ENCODE data around the gene ALDH7A1.

The ALDH7A1 gene

DNA sequence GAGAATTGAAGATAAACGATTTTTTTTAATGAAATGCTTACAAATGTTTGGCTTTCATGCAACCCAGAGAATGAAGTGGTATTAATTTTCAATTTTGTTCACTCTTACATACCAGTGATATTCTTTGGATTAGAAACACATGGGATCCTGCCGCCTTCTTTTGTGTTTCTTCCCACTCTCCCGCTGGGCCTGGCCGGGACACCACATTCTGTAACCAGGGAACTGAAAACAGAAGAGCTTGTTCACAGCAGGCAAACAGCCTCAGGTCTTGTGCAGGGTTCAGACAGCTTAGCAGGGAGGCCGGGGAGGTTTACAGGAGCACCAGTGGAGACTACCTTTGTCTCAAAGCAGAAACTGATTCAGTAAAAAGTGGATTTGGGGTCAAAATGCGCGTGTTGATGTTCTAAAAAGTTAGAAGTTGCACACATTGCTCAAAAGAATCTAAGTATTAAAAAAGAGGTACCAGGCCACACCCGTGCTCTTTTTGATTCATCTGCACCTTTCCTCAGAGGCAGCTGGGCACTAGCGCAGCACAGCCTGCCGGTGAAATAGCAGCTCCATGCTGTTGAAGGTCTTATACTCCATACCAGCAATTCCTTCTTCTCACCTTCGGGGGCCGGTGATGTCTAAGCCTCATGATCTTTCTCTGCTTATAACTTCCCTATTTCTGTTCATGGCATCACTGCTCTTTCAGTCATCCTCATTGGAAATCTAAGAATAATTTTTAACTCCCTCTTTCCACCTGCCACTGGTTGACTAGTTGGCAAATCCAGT is 104.7 kb downstream of the ALDH7A1 start:
- no peak overlapping the region for H3K4me3 Mint-ChIP-seq
- H3K36me3 Mint-ChIP-seq (ENCODE audit: low read depth), result peaks cover 61% of the 10 kb centered on the region
- H3K27ac Mint-ChIP-seq, result no peak overlapping the region

GRCh38 chr5:126488443-126489065 is 106.5 kb downstream of the ALDH7A1 start:
- H3K27ac Mint-ChIP-seq, result no peak overlapping the region
- no peaks in the 10 kb centered on the region for H3K9me3 Mint-ChIP-seq
- no peaks in the 10 kb centered on the region for H3K4me1 Mint-ChIP-seq (ENCODE audit: low read depth)
- peaks cover 66% of the 10 kb centered on the region for H3K36me3 Mint-ChIP-seq (ENCODE audit: low read depth)
- no peaks in the 10 kb centered on the region for H3K27me3 Mint-ChIP-seq
- no peak overlapping the region for H3K4me3 Mint-ChIP-seq

More for the DNA sequence above, 104.7 kb downstream of the ALDH7A1 start:
- no peaks in the 10 kb centered on the region for H3K9me3 Mint-ChIP-seq
- H3K27me3 Mint-ChIP-seq, result no peaks in the 10 kb centered on the region
- H3K4me1 Mint-ChIP-seq (ENCODE audit: low read depth), result no peaks in the 10 kb centered on the region

DNA sequence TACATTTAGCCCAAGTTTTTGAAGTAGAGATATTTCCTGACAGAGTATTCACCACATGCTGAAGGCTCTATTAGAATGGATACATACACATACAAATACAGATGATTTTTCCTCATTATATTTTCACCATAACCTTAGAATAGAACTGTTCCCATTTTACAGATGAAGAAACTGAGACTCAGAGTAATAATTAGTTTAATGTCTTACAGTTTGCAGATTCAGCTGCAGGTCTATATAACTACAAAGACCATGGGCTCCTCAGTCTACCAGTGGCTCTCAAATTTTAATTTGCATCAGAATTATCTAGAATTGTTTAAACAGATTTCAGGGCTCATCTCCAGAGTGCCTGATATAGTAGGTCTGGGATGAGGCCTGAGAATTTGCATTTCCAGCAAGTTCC is 107.4 kb downstream of the ALDH7A1 start:
- no peaks in the 10 kb centered on the region for H3K4me1 Mint-ChIP-seq (ENCODE audit: low read depth)
- H3K27me3 Mint-ChIP-seq, result no peaks in the 10 kb centered on the region
- H3K9me3 Mint-ChIP-seq, result no peaks in the 10 kb centered on the region
- peaks cover 68% of the 10 kb centered on the region for H3K36me3 Mint-ChIP-seq (ENCODE audit: low read depth)
- no peak overlapping the region for H3K27ac Mint-ChIP-seq
- H3K4me3 Mint-ChIP-seq, result no peak overlapping the region

DNA sequence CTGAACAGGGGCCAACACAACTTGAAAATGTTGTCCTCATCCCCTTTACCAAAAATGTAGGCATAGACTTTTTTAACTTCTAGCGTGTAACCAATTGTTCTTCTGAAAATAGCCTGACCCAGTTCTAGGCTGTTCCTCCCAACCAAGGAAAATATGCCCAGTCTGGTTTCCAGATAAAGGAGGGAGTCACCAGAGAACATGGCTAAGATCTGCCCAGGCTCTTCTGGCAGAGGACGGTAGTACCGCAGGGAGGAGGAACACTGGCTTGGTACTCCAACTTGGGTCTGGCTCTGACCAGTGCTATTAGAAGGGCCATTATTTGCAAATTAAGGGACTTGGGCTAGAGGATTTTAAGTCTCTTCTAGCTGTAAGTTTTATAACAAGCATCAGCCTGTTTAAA is 108.7 kb downstream of the ALDH7A1 start:
- Mint-ChIP-seq H3K4me1 (ENCODE audit: low read depth) (no peaks in the 10 kb centered on the region), H3K27me3 (no peaks in the 10 kb centered on the region), H3K27ac (no peak overlapping the region), H3K4me3 (no peak overlapping the region), H3K36me3 (ENCODE audit: low read depth) (peaks cover 66% of the 10 kb centered on the region), H3K9me3 (no peaks in the 10 kb centered on the region)

DNA sequence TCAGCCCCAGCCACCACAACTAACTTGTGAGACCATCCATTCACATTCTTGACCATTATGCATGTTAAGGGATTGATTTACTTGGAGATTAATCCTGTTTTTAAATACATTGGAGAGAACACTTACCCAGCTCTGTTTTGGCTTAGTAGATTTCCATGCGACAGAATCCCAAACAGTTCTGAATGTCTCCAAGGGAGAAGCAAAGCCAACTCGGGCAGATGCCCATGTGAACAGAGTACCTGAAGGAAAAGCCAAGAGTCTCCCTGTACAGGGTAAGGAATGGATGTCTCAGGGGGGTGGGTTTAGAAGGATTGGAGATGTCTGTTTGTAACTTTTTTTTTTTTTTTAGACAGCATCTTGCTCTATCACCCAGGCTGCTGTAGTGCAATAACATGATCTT is 110.8 kb downstream of the ALDH7A1 start:
- peaks cover 58% of the 10 kb centered on the region for H3K36me3 Mint-ChIP-seq (ENCODE audit: low read depth)
- H3K4me1 Mint-ChIP-seq (ENCODE audit: low read depth), result no peaks in the 10 kb centered on the region
- no peaks in the 10 kb centered on the region for H3K9me3 Mint-ChIP-seq
- no peak overlapping the region for H3K27ac Mint-ChIP-seq
- H3K4me3 Mint-ChIP-seq, result no peak overlapping the region
- no peaks in the 10 kb centered on the region for H3K27me3 Mint-ChIP-seq

- H3K27ac Mint-ChIP-seq, result no peak overlapping the region
- H3K4me1 Mint-ChIP-seq (ENCODE audit: low read depth), result no peaks in the 10 kb centered on the region
- H3K27me3 Mint-ChIP-seq, result no peaks in the 10 kb centered on the region
- peaks cover 55% of the 10 kb centered on the region for H3K36me3 Mint-ChIP-seq (ENCODE audit: low read depth)
- H3K4me3 Mint-ChIP-seq, result no peak overlapping the region
- H3K9me3 Mint-ChIP-seq, result no peaks in the 10 kb centered on the region
These were observed 111.9 kb downstream of the ALDH7A1 start for GRCh38 chr5:126483156-126483555.

DNA sequence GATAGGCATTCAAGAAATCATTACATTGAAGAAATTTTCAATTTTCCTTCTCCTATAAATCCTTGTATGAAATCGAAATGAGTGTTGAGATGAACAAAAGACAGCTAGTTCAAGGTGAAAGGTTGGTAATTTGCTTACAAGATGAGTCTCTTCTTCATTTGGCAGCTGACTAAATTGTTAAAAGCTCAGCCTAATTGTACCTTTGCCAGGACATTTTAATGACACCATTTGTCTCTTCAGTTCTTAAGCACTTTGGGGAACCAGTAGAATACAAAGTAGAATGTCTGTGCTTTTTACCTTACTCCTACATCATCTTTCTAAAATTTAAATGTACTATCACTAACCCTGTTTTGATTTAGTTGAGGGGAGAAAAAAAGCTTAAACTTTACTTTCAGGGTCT is 112.4 kb downstream of the ALDH7A1 start:
- Mint-ChIP-seq H3K4me1 (ENCODE audit: low read depth) (no peaks in the 10 kb centered on the region), H3K27me3 (no peaks in the 10 kb centered on the region), H3K27ac (no peak overlapping the region), H3K9me3 (no peaks in the 10 kb centered on the region), H3K36me3 (ENCODE audit: low read depth) (peaks cover 52% of the 10 kb centered on the region), H3K4me3 (no peak overlapping the region)

- H3K4me1 Mint-ChIP-seq (ENCODE audit: low read depth), result no peaks in the 10 kb centered on the region
- H3K27me3 Mint-ChIP-seq, result no peaks in the 10 kb centered on the region
- H3K36me3 Mint-ChIP-seq (ENCODE audit: low read depth), result peaks cover 54% of the 10 kb centered on the region
- no peaks in the 10 kb centered on the region for H3K9me3 Mint-ChIP-seq
- no peak overlapping the region for H3K4me3 Mint-ChIP-seq
- no peak overlapping the region for H3K27ac Mint-ChIP-seq
These were observed 113.8 kb downstream of the ALDH7A1 start for GRCh38 chr5:126481243-126481642.

Data from stimulated activated naive CD8-positive, alpha-beta T cell treated with anti-CD3 and anti-CD28 coated beads, Interleukin-15, Interleukin-2, amounts not matched to agents 100 ng/mL and 50 ng/mL, for 24 hours (primary cell).